HG02571 (cell line): ENCODE results near the gene ABCC4.
A peak's percentile ranks its signal among the peaks of the same experiment; 100 is the strongest.
"Not testable (repeated sequence)": the region's sequence is repeated elsewhere in the genome, so short reads cannot be mapped to it uniquely, and the experiment has no call there.

Experiments
- ATAC-seq: cut with Tn5 transposase; IDR thresholded peaks from one replicate; pipeline ENCODE4 v1.9.1; 2021; ENCODE audit warnings: mild to moderate bottlenecking, moderate library complexity; ENCODE audit not compliant: unreplicated experiment

ABCC4 gene

DNA sequence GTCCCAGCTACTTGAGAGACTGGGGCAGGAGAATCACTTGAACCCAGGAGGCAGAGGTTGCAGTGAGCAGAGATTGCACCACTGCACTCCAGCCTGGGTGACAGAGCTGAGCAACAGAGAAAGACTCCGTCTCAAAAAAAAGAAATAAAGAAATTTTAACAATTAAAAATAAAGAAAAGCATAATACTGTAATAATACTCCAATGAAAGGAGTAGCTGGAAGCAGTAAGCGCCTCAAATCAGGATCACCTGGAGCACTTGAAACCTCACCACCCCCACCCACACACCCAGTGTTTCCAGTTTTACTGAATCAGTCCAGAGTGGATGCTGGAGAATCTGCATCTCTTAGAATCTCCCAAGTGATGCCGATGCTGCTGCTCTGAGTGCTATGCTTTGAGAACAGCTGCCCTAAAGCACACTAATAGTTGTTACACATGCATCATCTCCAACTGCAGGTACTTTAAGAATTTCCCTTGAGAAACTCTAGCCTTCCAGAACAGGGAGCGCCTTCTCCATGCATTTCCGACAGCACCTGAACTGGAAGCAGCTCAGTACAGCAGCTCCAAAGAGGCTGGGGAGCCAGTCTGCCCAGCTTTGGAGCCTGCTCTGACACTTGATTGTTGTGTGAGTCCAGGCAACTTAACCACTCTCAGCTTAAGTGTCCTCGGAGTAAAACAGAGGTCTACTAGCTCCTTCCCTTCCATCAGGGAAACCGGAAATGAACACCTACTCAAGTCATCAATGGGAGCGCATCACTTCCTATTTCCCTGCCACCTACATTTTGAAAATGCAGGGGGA is 2.9 kb downstream of the ABCC4 start:
- no peak for ATAC-seq

DNA sequence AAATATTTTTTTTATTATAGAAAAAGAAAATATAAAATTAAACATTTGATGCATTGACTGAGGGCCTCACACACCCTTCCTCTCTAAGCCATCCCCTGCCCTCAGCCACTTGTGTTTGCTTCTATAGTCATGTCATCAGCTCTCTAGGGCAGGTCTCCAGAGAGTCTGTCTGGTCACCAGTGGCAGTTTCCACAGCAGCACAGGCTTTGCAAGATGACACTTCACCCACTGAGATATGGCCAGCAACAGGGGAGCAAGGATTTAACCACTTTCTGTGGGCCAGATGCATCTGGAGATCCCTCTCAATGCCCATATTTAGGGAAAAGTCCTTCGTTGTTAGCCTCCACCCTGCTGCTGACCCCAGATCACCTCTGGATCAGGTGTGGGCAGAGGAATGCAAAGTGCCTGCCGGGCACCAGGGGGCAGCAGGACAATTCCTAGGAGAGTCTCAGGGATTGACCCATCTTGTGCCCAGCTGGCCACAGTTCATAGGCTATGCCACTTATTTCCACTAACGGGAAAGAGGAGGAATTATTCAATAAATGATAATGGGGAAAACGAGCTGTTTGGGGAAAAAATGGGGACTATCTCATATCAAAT is 4.8 kb downstream of the ABCC4 start:
- ATAC-seq = no peak

DNA sequence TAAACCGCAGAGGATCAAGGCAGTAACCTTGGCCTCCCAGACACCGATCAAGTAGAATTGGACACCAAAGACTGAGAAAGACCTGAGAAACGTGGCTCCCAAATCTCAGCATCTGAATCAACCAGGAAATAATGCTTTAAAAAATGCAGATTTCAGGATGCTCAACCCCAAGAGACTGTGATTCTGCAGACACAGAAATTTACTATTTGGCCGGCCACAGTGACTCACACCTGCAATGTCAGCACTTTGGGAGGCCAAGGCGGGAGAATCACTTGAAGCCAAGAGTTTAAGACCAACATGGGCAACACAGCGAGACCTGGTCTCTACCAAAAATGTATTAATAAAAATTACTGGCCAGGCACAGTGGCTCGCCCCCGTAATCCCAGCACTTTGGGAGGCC is 6.2 kb downstream of the ABCC4 start:
- ATAC-seq = no peak

DNA sequence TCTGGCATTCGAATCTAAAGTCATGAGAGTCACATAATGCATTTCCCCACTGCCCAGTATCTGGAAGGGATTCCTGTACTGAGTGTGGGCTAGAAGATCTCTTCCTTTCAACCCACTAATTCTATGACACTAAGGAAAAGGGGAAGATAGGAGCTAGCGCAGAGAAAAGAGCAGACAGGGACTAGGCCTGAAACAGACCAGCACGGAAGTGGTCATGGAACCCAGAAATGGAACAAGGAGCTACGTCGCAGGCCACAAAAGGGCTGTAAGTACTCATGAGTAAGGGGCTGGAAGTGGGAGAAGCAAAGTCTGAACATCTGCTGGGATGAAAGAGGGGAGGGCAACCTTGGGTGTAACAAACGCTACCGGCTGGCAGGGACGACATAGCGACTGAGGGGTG is 8.6 kb downstream of the ABCC4 start:
- ATAC-seq = no peak

DNA sequence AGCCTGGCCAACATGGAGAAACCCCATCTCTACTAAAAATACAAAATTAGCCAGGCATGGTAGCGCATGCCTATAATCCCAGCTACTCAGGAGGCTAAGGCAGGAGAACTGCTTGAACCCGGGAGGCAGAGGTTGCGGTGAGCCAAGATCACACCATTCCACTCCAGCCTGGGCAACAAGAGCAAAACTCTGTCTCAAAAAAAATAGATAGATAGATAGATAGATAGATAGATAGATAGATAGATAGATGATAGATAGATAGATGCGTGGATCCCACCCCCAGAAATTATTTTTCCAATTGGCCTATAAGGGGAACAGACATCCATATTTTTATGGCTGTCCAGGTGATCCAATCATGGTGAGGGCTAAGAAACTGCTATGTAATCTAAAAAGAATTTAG is 11.3 kb downstream of the ABCC4 start:
- not testable (repeated sequence) for ATAC-seq

DNA sequence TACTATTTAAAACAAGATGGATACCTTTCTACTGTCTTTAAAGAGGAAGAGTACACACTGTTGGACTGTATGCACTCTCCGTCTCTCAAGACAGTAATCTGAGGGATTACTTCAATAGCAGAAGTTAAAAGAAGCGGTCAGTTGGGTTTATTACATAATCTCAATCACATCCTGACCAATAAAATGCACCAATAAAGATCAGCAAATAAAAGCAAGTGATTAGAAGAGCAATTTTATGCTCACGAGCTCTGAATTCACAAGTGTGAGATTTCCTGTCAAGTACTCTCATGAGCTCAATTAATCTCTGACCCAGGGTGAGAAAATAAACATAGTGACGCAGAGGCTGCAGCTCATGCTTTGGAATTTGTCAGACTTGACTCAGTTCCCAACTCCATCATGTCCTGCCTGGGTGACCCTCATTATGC is 12.2 kb downstream of the ABCC4 start:
- ATAC-seq = no peak

DNA sequence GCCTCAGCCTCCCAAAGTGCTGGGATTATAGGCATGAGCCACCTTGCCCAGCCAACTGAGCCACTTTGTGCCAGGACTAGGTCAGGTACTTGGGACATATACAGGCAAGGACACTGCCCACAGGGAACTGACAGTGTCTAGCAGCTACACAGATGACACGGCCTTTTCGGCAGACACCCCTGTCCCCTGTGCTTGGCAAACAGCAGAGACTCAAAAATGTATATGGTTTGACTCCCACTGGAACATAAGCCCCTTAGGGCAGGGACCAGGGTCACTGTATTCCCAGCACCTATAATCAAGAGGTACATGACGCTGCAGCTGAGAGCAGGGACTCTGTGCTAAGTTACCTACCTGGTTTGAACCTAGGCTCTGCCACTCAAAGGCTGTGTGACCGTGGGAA is 16.8 kb downstream of the ABCC4 start:
- ATAC-seq = no peak

DNA sequence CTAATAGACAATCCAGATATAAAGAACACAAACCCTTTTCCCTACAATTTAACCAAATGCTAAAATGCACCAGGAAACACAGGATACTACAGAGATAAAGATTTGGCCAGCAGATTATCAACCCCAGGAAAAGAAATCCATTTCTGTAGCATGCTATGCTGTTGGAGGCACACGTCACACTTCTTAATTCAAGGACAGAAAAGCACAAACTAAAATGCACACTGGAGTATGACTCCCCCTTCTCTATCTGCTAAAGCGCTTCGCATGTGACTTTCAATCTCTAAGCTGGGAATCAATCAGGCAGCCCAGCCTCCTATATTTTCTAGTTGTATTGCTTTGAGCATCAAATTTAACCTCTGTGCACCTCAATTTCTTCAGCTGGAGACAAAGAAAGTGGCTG is 22.2 kb downstream of the ABCC4 start:
- ATAC-seq = no peak

DNA sequence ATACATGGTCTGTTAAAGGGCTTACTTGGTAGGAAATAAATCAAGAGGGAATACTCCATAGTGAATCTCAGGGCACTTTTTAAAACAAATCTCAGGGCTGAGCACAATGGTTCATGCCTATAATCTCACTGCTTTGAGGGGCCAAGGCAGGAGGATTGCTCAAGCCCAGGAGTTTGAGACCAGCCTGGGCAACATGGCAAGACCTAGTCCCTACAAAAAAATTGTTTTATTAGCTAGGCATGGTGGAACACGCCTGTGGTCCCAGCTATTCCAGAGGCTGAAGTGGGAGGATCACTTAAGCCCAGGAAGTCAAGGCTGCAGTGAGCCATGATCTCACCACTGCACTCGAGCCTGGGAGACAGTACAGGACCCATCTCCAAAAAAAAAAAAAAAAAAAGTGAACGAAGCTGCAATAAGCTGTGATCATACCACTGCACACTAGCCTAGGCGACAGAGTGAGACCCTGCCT is 25.2 kb downstream of the ABCC4 start:
- no peak for ATAC-seq

DNA sequence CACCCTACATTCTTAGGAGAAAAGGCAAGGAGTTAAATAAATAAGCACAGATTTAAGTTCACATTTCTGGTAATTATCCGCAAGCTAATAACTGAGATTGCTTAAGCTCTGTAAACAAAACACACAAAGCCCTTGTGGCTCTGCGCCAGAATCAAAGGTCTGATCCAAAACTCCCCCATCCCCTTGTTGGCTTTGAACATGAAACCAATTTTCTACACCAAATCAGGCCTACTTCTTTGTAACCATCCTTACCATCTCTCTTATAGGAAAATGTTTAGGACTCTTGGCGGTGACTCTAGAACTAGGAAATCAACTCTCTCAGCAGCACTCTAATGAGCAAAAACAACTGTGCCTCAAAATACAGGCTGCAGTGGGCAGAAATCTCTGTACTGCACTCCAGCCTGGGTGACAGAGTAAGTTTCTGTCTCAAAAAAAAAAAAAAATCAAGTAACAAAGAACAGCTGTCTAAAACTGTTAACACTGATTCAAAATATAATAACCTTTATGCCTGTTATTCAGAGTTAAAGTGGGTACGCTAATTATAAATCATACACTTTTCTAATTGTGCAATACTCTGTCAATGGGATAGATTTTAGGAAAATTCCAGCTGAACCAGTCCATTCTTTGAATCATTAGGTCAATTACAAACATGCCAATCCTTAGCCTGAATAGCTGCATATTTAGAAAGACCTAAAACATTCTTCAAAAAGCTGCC is 25.8 kb downstream of the ABCC4 start:
- no peak for ATAC-seq

DNA sequence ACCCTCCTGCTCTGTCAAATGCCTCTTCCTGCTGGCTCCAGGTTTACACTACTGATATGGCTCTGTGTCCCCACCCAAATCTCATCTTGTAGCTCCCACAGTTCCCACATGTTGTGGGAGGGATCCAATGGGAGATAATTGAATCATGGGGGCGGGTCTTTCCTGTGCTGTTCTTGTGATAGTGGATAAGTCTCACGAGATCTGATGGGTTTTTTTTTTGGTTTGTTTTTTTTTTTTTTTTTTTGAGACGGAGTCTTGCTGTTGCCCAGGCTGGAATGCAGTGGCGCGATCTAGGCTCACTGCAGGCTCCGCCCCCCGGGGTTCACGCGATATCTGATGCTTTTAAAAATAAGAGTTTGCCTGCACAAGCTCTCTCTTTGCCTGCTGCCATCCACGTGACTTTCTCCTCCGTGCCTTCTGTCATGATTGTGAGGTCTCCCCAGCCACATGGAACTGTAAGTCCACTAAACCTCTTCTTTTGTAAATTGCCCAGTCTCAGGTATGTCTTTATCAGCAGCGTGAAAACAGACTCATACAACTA is 27.6 kb downstream of the ABCC4 start:
- ATAC-seq = not testable (repeated sequence)

DNA sequence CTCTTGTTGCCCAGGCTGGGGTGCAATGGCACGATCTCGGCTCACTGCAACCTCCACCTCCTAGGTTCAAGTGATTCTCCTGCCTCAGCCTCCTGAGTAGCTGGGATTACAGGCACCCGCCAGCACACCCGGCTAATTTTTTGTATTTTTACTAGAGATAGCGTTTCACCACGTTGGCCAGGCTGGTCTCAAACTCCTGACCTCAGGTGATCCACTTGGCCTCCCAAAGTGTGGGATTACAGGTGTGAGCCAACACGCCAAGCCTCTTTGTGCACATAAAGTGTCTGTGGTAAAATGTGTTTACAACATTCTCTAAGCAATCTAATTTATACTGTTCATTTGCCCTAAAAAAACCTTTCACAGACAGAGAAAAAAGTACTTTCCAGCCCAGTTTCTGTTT is 29.2 kb downstream of the ABCC4 start:
- not testable (repeated sequence) for ATAC-seq

DNA sequence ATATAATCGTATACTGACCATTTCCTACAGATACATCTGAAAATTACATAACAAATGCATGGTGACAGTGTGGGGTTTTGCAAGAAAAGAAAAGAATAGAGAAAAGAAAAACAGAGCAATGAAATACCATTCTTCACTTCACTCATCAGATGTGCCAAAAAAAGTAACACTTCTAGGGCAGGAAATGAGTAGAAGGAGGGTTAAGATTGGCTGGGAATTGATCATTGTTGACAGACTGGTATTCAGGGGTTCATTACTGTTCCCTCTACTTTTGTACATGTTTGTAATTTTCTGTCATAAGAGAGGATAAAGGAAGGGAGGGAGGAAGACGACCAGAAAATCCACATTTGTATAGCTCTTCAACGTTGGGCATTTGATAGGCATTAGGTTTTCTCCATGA is 31.5 kb downstream of the ABCC4 start:
- no peak for ATAC-seq

DNA sequence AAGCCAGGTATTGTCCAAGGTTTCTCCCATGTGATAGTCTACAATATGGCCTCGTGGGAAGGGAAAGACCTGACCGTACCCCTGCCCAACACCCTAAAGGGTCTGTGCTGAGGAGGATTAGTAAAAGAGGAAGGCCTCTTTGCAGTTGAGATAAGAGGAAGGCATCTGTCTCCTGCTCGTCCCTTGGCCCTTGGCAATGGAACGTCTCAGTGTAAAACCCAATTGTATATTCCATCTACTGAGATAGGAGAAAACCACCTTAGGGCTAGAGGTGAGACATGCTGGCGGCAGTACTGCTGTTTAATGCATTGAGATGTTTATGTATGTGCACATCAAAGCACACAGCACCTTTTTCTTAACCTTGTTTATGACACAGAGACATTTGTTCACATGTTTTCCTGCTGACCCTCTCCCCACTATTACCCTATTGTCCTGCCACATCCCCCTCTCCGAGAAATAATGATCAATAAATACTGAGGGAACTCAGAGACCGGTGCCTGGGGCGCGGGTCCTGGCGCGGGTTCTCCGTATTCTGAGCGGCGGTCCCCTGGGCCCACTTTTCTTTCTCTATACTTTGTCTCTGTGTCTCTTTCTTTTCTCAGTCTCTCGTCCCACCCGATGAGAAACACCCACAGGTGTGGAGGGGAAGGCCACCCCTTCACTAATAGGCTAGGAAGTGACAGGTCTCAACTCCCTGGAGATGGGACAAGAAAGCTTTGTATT is 32.7 kb downstream of the ABCC4 start:
- ATAC-seq = not testable (repeated sequence)

DNA sequence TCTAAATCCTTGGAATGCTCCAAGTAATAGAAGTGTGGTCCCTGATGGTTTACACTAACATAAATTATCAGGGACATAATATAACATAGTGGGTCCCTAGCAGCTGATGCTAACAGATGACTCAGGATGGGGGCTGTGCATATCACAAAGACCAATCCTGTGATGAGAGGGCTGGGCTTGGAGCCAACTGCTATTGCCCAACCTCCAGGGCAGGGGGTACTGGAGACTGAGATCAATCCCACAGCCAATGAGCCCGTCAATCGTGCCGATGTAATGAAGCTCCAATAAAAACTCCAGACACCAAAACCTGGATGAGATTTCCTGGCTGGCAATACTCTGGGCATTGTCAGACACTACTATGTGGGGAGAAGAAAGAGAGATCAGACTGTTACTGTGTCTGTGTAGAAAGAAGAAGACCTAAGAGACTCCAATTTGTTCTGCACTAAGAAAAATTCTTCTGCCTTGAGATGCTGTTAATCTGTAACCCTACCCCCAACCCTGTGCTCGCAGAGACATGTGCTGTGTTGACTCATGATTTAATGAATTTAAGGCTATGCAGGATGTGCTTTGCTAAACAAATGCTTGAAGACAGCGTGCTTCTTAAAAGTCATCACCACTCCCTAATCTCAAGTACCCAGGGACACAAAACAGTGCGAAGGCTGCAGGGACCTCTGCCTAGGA is 33.4 kb downstream of the ABCC4 start:
- no peak for ATAC-seq

DNA sequence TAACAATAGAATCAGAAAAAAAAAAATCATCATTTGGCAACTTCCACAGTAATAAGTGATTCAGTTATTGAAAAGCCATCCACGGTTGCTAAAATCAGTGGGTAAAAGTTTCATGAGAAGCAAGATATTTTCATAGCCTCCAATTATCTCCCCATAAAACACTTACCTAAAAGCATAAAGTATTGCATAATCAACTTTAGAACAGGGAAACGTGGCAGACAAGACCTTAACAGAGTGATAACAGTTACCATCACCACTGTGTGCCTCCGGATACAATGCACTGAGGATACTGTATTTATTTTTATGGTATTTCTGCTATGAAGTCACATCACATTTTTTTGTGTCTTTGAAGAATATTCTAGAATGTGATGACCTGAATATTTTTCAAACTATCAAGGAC is 37.0 kb downstream of the ABCC4 start:
- ATAC-seq = no peak

DNA sequence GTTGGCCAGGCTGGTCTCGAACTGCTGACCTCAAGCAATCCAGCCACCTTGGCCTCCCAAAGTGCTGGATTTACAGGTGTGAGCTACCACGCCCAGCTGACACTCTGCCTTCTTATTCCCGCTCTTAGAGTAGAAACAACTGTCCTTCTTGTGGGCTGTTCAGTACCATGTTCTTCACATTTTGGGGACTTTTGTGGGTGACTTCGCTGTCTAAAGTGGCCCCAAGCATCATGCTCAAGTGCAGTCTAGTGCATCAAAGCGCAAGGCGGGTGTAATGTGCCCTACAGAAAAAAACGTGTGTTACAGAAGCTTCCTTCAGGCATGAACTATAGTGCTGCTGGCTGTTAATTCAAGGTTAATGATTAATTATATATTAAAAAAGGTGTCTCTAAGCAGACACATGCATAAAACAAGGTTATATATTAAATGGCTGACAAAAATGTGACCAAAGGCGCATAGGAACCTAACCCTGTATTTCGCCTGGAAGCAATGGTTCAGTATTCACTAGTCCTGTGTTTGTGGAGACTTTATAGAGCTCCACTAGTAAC is 38.3 kb downstream of the ABCC4 start:
- ATAC-seq = no peak

DNA sequence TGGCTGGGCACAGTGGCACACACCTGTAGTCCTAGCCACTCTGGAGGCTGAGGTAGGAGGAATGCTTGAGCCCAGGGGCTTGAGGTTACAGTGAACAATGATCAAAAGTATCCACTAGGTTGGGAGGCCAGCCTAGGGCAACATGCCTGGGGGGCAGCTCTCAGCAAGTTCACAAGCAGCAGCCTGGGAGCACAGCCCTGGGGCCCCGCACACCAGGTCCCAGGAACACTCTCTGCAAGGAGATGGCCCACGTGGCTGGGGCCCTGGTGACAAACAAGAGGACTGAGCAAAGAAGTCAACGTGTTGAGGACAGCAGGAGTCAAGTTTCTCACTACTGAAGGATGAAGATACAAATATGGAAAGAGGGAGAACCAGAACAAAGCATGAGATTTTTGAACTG is 39.3 kb downstream of the ABCC4 start:
- ATAC-seq = no peak

DNA sequence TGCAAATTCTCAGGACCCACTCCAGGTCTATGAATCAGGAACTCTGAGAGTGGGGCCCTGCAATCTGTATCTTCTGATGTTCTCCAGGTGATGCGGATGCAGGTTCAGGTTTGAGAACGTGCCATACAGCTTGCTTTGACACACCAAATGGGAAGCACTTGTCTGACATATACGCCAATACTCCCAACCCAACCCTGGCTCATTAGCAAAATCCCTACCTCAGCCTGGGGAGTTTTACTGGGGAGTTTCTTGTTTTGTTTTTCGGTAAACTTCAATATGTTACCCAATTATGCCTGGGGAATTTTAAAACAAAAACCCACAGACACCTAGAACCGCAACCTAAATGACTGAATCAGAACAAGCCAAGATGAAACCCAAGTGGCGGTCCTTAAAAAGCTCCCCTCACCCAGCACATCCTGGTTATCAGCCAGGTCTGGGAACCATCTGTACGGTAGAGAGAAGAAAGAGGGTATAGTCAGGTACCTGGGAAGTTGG is 41.2 kb downstream of the ABCC4 start:
- ATAC-seq = peak; percentile 67

DNA sequence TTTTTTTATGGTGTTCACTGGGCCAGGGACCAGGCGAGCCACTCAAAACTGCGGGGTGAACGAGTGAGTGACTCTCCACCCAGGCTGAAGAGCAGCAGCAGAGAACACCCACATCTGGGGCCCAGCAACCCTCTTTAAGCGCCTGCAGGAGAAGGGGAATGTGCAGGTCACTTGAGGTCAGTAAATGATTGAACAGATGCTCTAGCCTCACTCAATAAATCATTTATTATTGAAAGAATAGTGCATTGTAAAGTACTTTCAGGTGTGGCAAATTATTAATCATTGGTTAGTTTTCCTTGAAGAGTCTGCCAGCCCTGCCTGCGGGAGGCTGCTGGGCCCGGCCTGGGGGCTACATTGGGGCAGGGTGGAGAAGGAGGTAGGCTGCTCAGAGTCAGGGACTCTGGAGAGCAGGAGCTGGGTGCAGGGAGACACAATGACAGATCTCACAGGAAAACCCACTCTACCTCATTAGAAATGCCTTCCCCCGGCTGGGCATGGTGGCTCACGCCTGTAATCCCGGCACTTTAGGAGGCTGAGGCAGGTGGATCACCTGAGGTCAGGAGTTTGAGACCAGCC is 42.5 kb downstream of the ABCC4 start:
- ATAC-seq = no peak
